Astrocyte (in vitro differentiated cells and primary cell): Measurements from ENCODE around the gene ZNF226. TPM values are rescaled to one million over a fixed set of nuclear protein-coding genes. Genes with fewer than 3 reads are reported as not detected.
"Not testable (repeated sequence)": the region's sequence is repeated elsewhere in the genome, so short reads cannot be mapped to it uniquely, and the experiment has no call there.

ENCODE experiments used
- DNase-seq: peaks from one replicate; pipeline ENCODE4 v3.0.0-alpha.2; 2010; ENCODE audit warnings: low read depth
- FAIRE-seq: peaks from 2 replicates; lab custom pipeline; 2011; peaks lifted over from hg19 to GRCh38; lab: Jason Lieb, UNC
- H2AFZ ChIP-seq: 2 replicates; pipeline ENCODE4 v1.6.0; 2012; ENCODE audit warnings: low read depth, low read length, inconsistent platforms
- H3K27ac ChIP-seq: 2 replicates; pipeline ENCODE4 v1.5.1; 2011; ENCODE audit warnings: low read depth, low read length, inconsistent platforms
- H3K27me3 ChIP-seq: 2 replicates; pipeline ENCODE4 v1.6.0; 2011; ENCODE audit warnings: low read length, inconsistent platforms; ENCODE audit not compliant: insufficient read depth
- H3K36me3 ChIP-seq: 2 replicates; pipeline ENCODE4 v1.5.1; 2011; ENCODE audit warnings: low read length, inconsistent platforms; ENCODE audit not compliant: insufficient read depth
- H3K4me1 ChIP-seq: 2 replicates; pipeline ENCODE4 v1.5.1; 2011; ENCODE audit warnings: low read length, inconsistent platforms; ENCODE audit not compliant: insufficient read depth
- H3K4me2 ChIP-seq: 2 replicates; pipeline ENCODE4 v1.6.0; 2012; ENCODE audit warnings: low read length, inconsistent platforms
- H3K4me3 ChIP-seq: 2 replicates; pipeline ENCODE4 v1.5.1; 2011; ENCODE audit warnings: low read depth, mild to moderate bottlenecking, low read length, inconsistent platforms; ENCODE audit not compliant: insufficient read depth
- H3K79me2 ChIP-seq: 2 replicates; pipeline ENCODE4 v1.6.0; 2012; ENCODE audit warnings: mild to moderate bottlenecking, low read length, inconsistent platforms; ENCODE audit not compliant: insufficient read depth
- H3K9ac ChIP-seq: 2 replicates; pipeline ENCODE4 v1.6.0; 2012; ENCODE audit warnings: mild to moderate bottlenecking, low read length, inconsistent platforms
- H3K9me3 ChIP-seq: 2 replicates; pipeline ENCODE4 v1.5.1; 2012; ENCODE audit warnings: low read depth, mild to moderate bottlenecking, low read length, inconsistent platforms; ENCODE audit not compliant: insufficient read depth
- H4K20me1 ChIP-seq: 2 replicates; pipeline ENCODE4 v1.6.0; 2012; ENCODE audit warnings: low read length, inconsistent platforms; ENCODE audit not compliant: insufficient read depth
- H3K27ac Mint-ChIP-seq: one replicate; pipeline ENCODE4 v1.8.0; 2021; ENCODE audit warnings: mild to moderate bottlenecking, mixed read lengths; ENCODE audit not compliant: unreplicated experiment
- H3K27me3 Mint-ChIP-seq: one replicate; pipeline ENCODE4 v1.8.0; 2021; ENCODE audit warnings: low read depth, mixed read lengths; ENCODE audit not compliant: unreplicated experiment
- H3K36me3 Mint-ChIP-seq: one replicate; pipeline ENCODE4 v1.8.0; 2021; ENCODE audit warnings: low read depth, mixed read lengths; ENCODE audit not compliant: unreplicated experiment
- H3K4me1 Mint-ChIP-seq: one replicate; pipeline ENCODE4 v1.8.0; 2021; ENCODE audit warnings: low read depth, mixed read lengths; ENCODE audit not compliant: unreplicated experiment
- H3K4me3 Mint-ChIP-seq: one replicate; pipeline ENCODE4 v1.8.0; 2021; ENCODE audit warnings: mild to moderate bottlenecking, moderate library complexity, mixed read lengths; ENCODE audit not compliant: unreplicated experiment
- H3K9me3 Mint-ChIP-seq: one replicate; pipeline ENCODE4 v1.8.0; 2021; ENCODE audit warnings: mild to moderate bottlenecking, mixed read lengths; ENCODE audit not compliant: unreplicated experiment
- CTCF ChIP-seq: IDR thresholded peaks from 2 replicates; pipeline ENCODE4 v1.5.1; 2011; ENCODE audit warnings: low read depth, mild to moderate bottlenecking, inconsistent platforms, low read length, moderate library complexity; ENCODE audit not compliant: insufficient read depth
- EZH2 ChIP-seq: IDR thresholded peaks from 2 replicates; pipeline ENCODE4 v1.6.1; 2012; ENCODE audit warnings: mild to moderate bottlenecking, low read length, inconsistent platforms; ENCODE audit not compliant: insufficient read depth
- total RNA-seq: library from RNA; stranded (reverse); gene quantifications from 2 replicates; pipeline ENCODE4 v1.2.1, GENCODE V29; 2021

Gene ZNF226
- total RNA-seq, 1 donor from 2014 or later = 24.4 TPM

GRCh38 chr19:44163789-44164188, 1.1 kb upstream of the ZNF226 start:
- FAIRE-seq = no peak
- Histone ChIP-seq H3K4me3 (no peak overlapping the region), H3K36me3 (peaks cover 13% of the 10 kb centered on the region), H3K79me2 (peaks cover 30% of the 10 kb centered on the region), H4K20me1 (no peaks in the 10 kb centered on the region), H3K27me3 (no peaks in the 10 kb centered on the region), H3K9ac (no peak overlapping the region), H3K4me1 (peaks cover 3% of the 10 kb centered on the region), H3K4me2 (no peak overlapping the region), H2AFZ (no peak overlapping the region), H3K27ac (no peak overlapping the region), H3K9me3 (no peaks in the 10 kb centered on the region)
- no peak for TF ChIP-seq EZH2
- TF ChIP-seq CTCF = no peak
- no peak for DNase-seq
- Mint-ChIP-seq H3K4me3 (peak overlapping the region; percentile 99), H3K9me3 (no peaks in the 10 kb centered on the region), H3K36me3 (peaks cover 9% of the 10 kb centered on the region), H3K4me1 (peaks cover 23% of the 10 kb centered on the region), H3K27me3 (no peaks in the 10 kb centered on the region), H3K27ac (no peak overlapping the region)

- Histone ChIP-seq H3K27ac (peak overlapping the region; percentile 91), H3K4me1 (peaks cover 3% of the 10 kb centered on the region), H4K20me1 (no peaks in the 10 kb centered on the region), H3K4me3 (peak overlapping the region; percentile 89), H3K9ac (peak overlapping the region; percentile 91), H3K27me3 (no peaks in the 10 kb centered on the region), H3K4me2 (peak overlapping the region; percentile 89), H2AFZ (peak overlapping the region; percentile 90), H3K9me3 (no peaks in the 10 kb centered on the region), H3K36me3 (peaks cover 13% of the 10 kb centered on the region), H3K79me2 (peaks cover 34% of the 10 kb centered on the region)
- DNase-seq (no peak), FAIRE-seq (no peak)
- H3K4me3 Mint-ChIP-seq = peak overlapping the region; percentile 99
- H3K36me3 Mint-ChIP-seq = peaks cover 10% of the 10 kb centered on the region
- peak overlapping the region; percentile 99 for H3K27ac Mint-ChIP-seq
- H3K4me1 Mint-ChIP-seq = peaks cover 23% of the 10 kb centered on the region
- no peaks in the 10 kb centered on the region for H3K9me3 Mint-ChIP-seq
- TF ChIP-seq EZH2 = no peak
- TF ChIP-seq CTCF = no peak
- no peaks in the 10 kb centered on the region for H3K27me3 Mint-ChIP-seq
Observed at GRCh38 chr19:44164327-44164672, 600 bp upstream of the ZNF226 start.

- peaks cover 65% of the 10 kb centered on the region for H3K36me3 ChIP-seq
- not testable (repeated sequence) for FAIRE-seq
- H3K9me3 Mint-ChIP-seq = peaks cover 12% of the 10 kb centered on the region
Observed at GRCh38 chr19:44170660-44171059, 5.8 kb downstream of the ZNF226 start.

More at GRCh38 chr19:44170660-44171059, 5.8 kb downstream of the ZNF226 start:
- Histone ChIP-seq H3K79me2 (peaks cover 31% of the 10 kb centered on the region), H3K9me3 (peaks cover 11% of the 10 kb centered on the region)
- Mint-ChIP-seq H3K36me3 (peaks cover 59% of the 10 kb centered on the region), H3K4me1 (peaks cover 17% of the 10 kb centered on the region)
- not testable (repeated sequence) for H3K27me3 Mint-ChIP-seq, H4K20me1 ChIP-seq, H3K27ac ChIP-seq, H3K9ac ChIP-seq, H2AFZ ChIP-seq, H3K27me3 ChIP-seq, H3K4me1 ChIP-seq, H3K4me2 ChIP-seq, H3K4me3 ChIP-seq, DNase-seq, H3K4me3 Mint-ChIP-seq, H3K27ac Mint-ChIP-seq
